ENCODE results near the gene CEP72.

DNA sequence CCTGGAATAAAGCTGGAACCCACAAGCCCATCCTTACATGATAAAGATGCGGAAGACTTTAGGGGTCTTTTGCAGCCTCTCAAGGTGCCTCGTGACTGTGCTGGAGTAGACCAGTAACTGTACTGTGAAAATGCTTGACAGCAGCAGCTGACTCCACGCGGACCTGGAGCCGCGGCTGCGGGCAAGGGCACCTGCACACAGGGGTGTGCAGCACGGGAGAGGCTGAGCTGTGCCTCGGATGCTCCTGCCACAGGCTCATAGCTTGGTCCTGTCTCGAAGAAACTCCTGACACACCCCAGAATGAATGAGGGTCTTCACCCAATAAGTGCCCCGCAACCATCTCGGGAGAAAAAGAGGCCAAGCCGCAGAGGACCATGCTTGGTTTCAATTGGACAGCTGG lies 40.3 kb upstream of the CEP72 start:
- TF ChIP-seq CTCF (IDR thresholded peaks at IDR 0.05) (no peak), USF1 (IDR thresholded peaks at IDR 0.05; ENCODE audit: borderline replicate concordance, low read depth) (no peak), FOXM1 (IDR thresholded peaks at IDR 0.05; ENCODE audit: low read depth) (no peak)

All from SK-N-SH (cell line).